Fibroblast of skin of right biceps (primary cell): ENCODE measurements around the gene BPIFA1.
A peak's percentile ranks its signal among the peaks of the same experiment; 100 is the strongest.

ENCODE experiments used
- DNase-seq: peaks from one replicate; pipeline ENCODE4 v3.0.0-alpha.2; 2013

The BPIFA1 gene

GRCh38 chr20:33279261-33279910, 43.6 kb downstream of the BPIFA1 start:
- no peak for DNase-seq

GRCh38 chr20:33280000-33280680, 44.3 kb downstream of the BPIFA1 start:
- DNase-seq = no peak

- no peak for DNase-seq
Observed at GRCh38 chr20:33280775-33281174, 45.0 kb downstream of the BPIFA1 start.

GRCh38 chr20:33281550-33282146, 45.9 kb downstream of the BPIFA1 start:
- no peak for DNase-seq

- no peak for DNase-seq
Observed at GRCh38 chr20:33282196-33282934, 46.6 kb downstream of the BPIFA1 start.

- DNase-seq = no peak
Observed at GRCh38 chr20:33282991-33283555, 47.3 kb downstream of the BPIFA1 start, which contains the start of gene BPIFB1. BPIFB1 (plus strand) TSS chr20:33283214; CDS start chr20:33286074, 2,860 bp downstream.

GRCh38 chr20:33284284-33284683, 48.5 kb downstream of the BPIFA1 start:
- no peak for DNase-seq

- no peak for DNase-seq
Observed at GRCh38 chr20:33284937-33285336, 49.1 kb downstream of the BPIFA1 start.

- DNase-seq = no peak
Observed at GRCh38 chr20:33285861-33286495, 50.2 kb downstream of the BPIFA1 start.

- no peak for DNase-seq
Observed at GRCh38 chr20:33287884-33288283, 52.1 kb downstream of the BPIFA1 start.

GRCh38 chr20:33290852-33291251, 55.1 kb downstream of the BPIFA1 start:
- no peak for DNase-seq

GRCh38 chr20:33291416-33291815, 55.6 kb downstream of the BPIFA1 start:
- DNase-seq = no peak

- DNase-seq = peak; percentile 6
Observed at GRCh38 chr20:33291830-33292355, 56.1 kb downstream of the BPIFA1 start.
